ENCODE measurements around the gene TXN2.
"Not testable (repeated sequence)": the region's sequence is repeated elsewhere in the genome, so short reads cannot be mapped to it uniquely, and the experiment has no call there.

TXN2 gene

GRCh38 chr22:36452978-36453607, 28.3 kb downstream of the TXN2 start:
- not testable (repeated sequence) for H3K9me3 Mint-ChIP-seq (ENCODE audit: low read depth); H3K36me3 Mint-ChIP-seq; H3K27me3 Mint-ChIP-seq
- peaks cover 47% of the 10 kb centered on the region for H3K4me1 Mint-ChIP-seq (ENCODE audit: low read depth)
- H3K4me3 Mint-ChIP-seq, result peak overlapping the region; percentile 66
- H3K27ac Mint-ChIP-seq, result peak overlapping the region; percentile 95

GRCh38 chr22:36452250-36452977, 29.0 kb downstream of the TXN2 start:
- Mint-ChIP-seq H3K4me3 (peak overlapping the region; percentile 69), H3K4me1 (ENCODE audit: low read depth) (peaks cover 50% of the 10 kb centered on the region), H3K27me3 (no peaks in the 10 kb centered on the region), H3K27ac (peak overlapping the region; percentile 95), H3K9me3 (ENCODE audit: low read depth) (no peaks in the 10 kb centered on the region), H3K36me3 (no peaks in the 10 kb centered on the region)

GRCh38 chr22:36450923-36451322, 30.5 kb downstream of the TXN2 start:
- H3K36me3 Mint-ChIP-seq; H3K4me3 Mint-ChIP-seq; H3K27me3 Mint-ChIP-seq; H3K9me3 Mint-ChIP-seq (ENCODE audit: low read depth): not testable (repeated sequence)
- Mint-ChIP-seq H3K27ac (peak overlapping the region; percentile 95), H3K4me1 (ENCODE audit: low read depth) (peaks cover 47% of the 10 kb centered on the region)

DNA sequence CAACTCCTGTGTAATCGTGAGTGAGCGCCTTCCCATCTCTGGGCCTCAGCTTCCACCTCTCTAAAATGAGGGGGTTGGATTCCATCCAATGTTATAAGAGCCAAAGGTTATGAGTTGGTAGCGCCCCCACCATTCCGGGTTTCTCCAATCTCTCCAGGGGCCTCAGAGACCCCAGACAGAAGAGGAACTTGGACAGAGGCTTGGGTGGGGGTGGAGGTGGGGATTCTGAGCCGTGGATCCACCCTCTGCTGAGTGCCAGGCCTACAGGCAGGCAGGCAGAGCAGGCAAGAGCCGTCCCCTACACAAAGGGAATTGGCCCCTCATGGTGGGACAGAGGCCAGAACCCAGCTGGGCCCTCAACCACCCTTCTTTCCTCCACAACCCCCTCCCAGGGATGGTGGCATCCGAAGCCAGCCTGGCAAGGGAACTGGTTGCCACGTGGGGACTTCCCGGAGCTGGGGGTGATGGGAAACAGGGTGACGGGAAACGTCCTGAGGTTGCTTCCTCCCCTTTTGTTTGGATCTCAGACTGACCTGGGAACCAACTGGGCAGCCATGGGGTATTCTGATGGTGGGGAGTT, 31.8 kb downstream of the TXN2 start:
- Mint-ChIP-seq H3K9me3 (ENCODE audit: low read depth) (no peaks in the 10 kb centered on the region), H3K36me3 (no peaks in the 10 kb centered on the region), H3K27ac (no peak overlapping the region), H3K4me3 (no peak overlapping the region), H3K27me3 (no peaks in the 10 kb centered on the region), H3K4me1 (ENCODE audit: low read depth) (peaks cover 47% of the 10 kb centered on the region)

- Mint-ChIP-seq H3K27me3 (no peaks in the 10 kb centered on the region), H3K27ac (no peak overlapping the region), H3K36me3 (no peaks in the 10 kb centered on the region), H3K4me3 (no peak overlapping the region), H3K4me1 (ENCODE audit: low read depth) (peaks cover 38% of the 10 kb centered on the region), H3K9me3 (ENCODE audit: low read depth) (no peaks in the 10 kb centered on the region)
These were observed 33.8 kb downstream of the TXN2 start for GRCh38 chr22:36447632-36448031.

DNA sequence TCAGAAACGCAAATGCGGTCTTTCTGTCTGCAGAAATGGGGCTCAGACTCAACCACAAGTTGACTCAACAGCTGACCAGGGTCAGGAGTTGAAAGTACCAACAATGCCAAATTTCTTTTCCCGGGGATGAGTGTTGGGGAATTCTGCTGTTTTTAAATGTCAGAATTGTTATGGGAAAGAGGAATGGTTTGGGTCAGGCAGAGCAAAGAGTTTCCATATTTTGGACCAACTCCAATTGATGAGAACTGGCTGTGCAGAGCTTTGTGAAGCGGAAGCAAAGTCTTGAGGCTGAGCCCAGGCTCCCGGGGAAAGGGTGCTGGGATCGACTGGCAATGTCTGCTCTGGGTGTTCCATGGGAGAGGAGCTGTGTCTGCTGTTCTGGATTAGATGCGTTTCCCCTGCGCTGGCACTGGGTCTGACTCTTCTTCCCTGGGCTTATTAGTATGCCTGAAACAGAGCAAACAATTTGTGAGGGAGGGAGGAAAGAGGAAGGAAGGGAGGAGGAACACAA, 36.2 kb downstream of the TXN2 start:
- Mint-ChIP-seq H3K36me3 (no peaks in the 10 kb centered on the region), H3K27ac (no peak overlapping the region), H3K4me1 (ENCODE audit: low read depth) (peaks cover 24% of the 10 kb centered on the region), H3K4me3 (no peak overlapping the region), H3K9me3 (ENCODE audit: low read depth) (no peaks in the 10 kb centered on the region), H3K27me3 (no peaks in the 10 kb centered on the region)

DNA sequence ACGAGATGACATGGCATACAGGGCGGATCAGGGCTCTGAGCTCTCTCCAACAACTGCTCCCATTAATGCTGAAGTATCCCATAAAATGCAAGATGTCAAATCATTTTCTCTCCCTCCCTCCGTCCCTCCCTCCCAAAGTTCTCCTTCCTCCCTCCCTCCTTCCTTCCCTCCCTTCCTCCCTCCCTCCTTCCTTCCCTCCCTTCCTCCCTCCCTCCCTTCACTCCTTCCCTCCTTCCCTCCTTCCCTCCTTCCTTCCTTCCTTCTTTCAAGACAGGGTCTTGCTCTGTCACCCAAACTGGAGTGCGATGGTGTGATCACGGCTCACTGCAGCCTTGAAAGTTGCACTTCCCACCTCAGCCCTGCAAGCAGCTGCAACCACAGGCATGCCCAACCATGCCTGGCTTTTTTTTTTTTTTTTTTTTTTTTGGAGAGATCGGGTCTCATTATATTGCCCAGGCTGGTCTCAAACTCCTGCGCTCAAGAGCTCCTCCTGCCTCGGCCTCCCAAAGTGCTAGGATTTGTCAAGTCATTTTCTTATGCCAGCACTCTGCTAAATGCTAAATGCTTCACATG, 38.2 kb downstream of the TXN2 start:
- no peaks in the 10 kb centered on the region for H3K9me3 Mint-ChIP-seq (ENCODE audit: low read depth)
- peaks cover 35% of the 10 kb centered on the region for H3K4me1 Mint-ChIP-seq (ENCODE audit: low read depth)
- H3K4me3 Mint-ChIP-seq, result no peak overlapping the region
- H3K27me3 Mint-ChIP-seq, result no peaks in the 10 kb centered on the region
- H3K27ac Mint-ChIP-seq, result no peak overlapping the region
- no peaks in the 10 kb centered on the region for H3K36me3 Mint-ChIP-seq

DNA sequence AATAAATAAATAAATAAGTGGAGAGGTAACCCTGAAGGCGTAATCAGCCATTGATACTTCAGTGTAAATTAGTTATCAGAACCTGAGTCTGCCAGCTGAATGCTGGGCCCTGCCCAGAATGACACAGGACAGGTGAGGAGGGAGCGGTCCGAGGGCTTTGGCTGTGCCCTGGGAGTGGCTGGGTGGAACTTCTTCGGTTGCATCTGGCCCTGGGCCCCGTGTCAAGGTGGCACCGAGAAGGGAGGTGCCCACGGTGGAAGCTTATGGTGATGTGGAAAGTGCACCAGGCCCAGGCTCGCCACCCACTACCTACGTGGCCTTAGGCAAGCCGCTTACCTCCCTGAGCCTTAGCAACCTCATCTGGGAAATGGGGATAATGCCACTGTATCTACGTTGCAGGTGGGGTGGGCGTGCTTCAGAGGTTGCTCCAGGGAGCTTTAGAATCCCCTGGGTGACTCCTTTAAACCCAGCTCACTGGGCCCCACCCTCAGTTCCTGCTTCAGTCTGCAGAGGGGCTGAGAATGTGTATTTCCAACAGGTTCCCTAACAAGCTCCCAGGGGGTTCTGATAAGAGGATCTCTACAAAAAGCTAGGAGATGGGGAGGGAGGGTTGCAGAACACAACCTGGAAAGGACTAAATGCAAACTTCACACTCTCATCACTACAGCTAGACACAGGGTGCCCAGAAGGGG, 38.8 kb downstream of the TXN2 start:
- Mint-ChIP-seq H3K4me3 (no peak overlapping the region), H3K36me3 (no peaks in the 10 kb centered on the region), H3K27me3 (no peaks in the 10 kb centered on the region), H3K9me3 (ENCODE audit: low read depth) (no peaks in the 10 kb centered on the region), H3K27ac (no peak overlapping the region), H3K4me1 (ENCODE audit: low read depth) (peaks cover 36% of the 10 kb centered on the region)

GRCh38 chr22:36440429-36441002, 40.9 kb downstream of the TXN2 start:
- no peaks in the 10 kb centered on the region for H3K36me3 Mint-ChIP-seq
- H3K27ac Mint-ChIP-seq, result peak overlapping the region; percentile 11
- H3K9me3 Mint-ChIP-seq (ENCODE audit: low read depth), result no peaks in the 10 kb centered on the region
- H3K4me3 Mint-ChIP-seq, result no peak overlapping the region
- H3K27me3 Mint-ChIP-seq, result no peaks in the 10 kb centered on the region
- H3K4me1 Mint-ChIP-seq (ENCODE audit: low read depth), result peaks cover 45% of the 10 kb centered on the region

- Mint-ChIP-seq H3K27ac (no peak overlapping the region), H3K27me3 (no peaks in the 10 kb centered on the region), H3K9me3 (ENCODE audit: low read depth) (no peaks in the 10 kb centered on the region), H3K4me3 (no peak overlapping the region), H3K36me3 (no peaks in the 10 kb centered on the region), H3K4me1 (ENCODE audit: low read depth) (peaks cover 51% of the 10 kb centered on the region)
These were observed 41.8 kb downstream of the TXN2 start for GRCh38 chr22:36439481-36440271.

DNA sequence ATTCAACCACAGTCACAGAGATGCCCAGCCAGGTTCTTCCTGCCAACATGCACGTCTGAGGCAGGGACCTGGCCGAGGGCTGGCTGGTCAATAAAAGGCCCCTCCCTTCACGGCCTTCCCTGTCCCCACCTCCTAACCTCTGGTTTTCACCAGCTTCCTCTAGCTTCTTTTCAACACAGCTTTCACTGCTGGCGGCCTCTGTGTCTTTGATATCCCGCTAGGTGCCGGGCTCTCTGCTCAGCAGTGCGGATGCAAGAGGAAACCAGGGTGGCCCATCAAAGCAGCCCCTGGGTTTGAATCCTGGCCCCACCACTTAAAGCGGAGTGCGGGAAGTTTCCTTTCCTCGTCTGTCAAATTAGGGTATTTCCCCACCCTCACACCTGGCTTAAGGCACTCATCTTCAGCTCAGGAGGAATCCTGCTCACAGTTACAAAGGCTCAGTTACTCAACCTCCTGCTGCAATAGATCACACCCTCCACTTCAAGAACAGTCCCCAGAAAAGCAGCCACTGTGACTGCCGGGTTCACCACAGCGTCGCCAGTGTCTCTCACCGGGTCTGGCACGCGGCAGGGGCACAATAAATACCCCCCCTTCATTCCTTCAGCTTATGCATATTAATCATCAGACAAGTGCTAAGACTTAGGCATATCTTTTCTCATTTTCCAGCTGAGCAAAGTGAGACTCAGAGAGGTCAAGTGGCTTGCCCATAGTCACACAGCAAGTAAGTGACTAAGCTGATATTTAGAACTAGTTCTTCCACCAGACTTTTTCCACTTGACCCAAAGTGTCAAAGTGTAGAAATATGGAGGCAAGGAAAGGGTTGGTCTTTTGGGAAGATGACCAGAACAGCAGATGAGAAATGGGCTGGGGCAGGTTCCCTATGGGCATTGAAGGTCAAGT, 45.7 kb downstream of the TXN2 start:
- no peaks in the 10 kb centered on the region for H3K9me3 Mint-ChIP-seq (ENCODE audit: low read depth)
- H3K36me3 Mint-ChIP-seq, result no peaks in the 10 kb centered on the region
- no peaks in the 10 kb centered on the region for H3K27me3 Mint-ChIP-seq

GRCh38 chr22:36433318-36434231, 47.9 kb downstream of the TXN2 start:
- Mint-ChIP-seq H3K4me1 (ENCODE audit: low read depth) (peaks cover 35% of the 10 kb centered on the region), H3K4me3 (no peak overlapping the region), H3K9me3 (ENCODE audit: low read depth) (no peaks in the 10 kb centered on the region), H3K27me3 (no peaks in the 10 kb centered on the region), H3K27ac (peak overlapping the region; percentile 86), H3K36me3 (no peaks in the 10 kb centered on the region)

More for the DNA sequence above, 45.7 kb downstream of the TXN2 start:
- Mint-ChIP-seq H3K4me3 (peak overlapping the region; percentile 59), H3K4me1 (ENCODE audit: low read depth) (peaks cover 53% of the 10 kb centered on the region), H3K27ac (peak overlapping the region; percentile 86)
